Limb (tissue), 2 donors: ENCODE measurements around the gene FSHR.
A peak's percentile ranks its signal among the peaks of the same experiment; 100 is the strongest.

Experiments used
- DNase-seq, 2 donors: peaks; one replicate each; pipeline ENCODE4 v3.0.0-alpha.2; 2016; ENCODE audit errors: extremely low spot score in 2 of 2

FSHR gene

DNA sequence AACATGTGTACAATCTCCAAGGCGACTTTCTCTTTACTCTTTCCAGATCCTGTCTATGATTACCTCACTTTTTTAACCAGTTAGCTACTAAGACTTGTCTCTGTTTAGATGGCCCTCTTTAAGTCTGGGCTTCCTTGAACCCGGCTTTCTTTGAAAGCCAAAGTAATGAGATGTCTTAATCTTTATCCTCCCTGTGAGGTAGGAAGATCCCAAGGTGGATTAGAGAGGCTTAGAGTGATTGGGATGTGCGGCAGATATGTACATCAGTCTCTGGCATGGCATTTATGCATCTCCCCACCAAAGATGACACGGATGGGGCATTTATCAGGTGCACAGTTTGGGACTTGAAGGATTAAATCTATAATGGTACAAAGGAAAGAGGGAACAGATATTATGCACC is 186.3 kb downstream of the FSHR start:
- DNase-seq: no peak

DNA sequence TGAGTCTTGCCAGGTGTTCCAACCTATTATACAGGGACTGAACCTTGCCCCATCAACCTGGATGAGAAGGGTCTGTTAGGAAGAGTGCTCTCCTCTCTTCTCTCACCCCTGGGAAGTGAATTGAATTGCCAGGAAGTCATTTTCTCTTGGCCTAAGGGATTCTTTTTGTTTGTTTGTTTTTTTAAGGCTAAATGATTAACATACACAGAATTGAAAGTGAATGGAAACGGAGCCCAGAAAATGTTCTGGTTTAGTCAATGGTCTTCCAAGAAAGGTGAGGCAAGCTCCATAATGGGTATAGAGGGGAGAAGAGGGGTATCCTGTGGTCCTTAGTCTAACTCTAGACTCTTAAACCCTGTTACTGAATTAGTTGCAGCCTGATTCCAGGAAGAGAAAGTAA is 189.1 kb downstream of the FSHR start:
- no peak for DNase-seq

DNA sequence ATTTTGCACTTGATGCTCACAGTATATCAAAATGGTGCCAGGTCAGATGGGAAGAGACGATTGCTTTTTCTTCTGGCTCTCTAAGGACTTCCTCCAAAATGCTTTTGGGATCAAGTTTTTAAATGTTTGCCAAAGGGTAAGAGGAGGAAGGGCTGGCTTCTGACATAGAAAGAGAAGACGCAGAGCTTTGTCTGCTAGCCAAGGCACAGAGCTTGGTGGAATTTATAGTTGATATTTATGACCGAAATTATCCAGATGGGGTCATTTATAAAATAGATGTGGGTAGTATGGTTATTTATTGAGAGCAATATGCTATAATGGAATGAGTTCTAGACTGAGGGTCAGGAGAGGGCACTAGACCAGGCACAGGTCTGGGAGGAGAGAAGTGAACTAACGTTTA is 193.3 kb downstream of the FSHR start:
- DNase-seq: no peak

DNA sequence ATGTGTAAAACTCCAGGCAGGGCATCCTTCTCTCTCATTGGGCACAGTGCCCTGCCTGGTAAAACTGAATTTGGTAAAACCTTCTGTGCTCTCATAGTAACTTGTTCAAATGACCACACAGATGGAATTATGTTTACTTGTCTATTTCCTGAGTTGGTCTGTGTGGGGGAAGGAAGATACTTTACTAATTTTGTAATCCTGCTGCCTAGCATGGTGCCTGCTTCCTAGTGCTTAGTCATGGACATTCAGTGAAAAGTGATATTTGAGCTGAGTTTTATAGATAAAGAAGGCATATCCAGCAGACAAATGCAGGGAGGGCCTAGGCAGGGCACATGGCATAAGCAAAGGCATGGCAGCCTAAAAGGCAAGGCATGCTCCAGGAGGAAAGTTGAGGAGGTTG is 199.4 kb downstream of the FSHR start:
- no peak for DNase-seq

DNA sequence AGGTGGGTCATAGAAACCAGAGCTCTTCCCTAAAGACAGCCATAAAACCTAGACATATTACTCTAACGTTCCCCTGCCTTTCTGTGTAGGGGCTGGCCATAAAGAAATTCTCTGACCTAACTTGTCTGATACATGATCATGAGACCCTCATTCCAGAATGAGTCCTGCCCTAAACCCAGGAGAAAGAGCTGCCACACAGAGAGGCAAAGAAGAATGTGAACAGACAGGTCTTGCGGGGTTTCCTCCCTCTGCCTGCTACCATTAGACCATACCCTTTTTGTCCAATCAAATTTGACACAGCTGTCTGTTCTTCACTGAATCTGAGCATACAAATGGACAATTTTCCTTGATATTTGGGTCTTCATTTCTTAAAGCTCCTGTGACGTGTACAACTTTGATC is 200.0 kb downstream of the FSHR start:
- DNase-seq: no peak

DNA sequence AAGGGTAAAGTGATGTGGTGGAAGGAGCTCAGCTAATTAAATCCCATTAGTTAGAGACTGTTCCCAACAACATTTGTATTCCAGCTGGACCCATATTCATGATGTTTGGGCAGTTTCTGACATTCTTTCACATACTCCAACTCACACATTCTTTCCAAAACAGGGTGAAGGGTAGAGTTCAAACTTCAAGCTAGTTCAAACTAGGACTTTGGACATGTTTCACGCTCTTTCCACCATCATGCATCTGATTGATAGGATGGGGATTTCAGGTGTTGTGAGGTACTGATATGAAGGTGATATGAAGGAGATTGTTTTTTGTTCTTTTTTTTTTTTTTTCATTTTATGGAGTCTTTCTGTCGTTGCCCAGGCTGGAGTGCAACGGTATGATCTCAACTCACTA is 201.7 kb downstream of the FSHR start:
- no peak for DNase-seq

DNA sequence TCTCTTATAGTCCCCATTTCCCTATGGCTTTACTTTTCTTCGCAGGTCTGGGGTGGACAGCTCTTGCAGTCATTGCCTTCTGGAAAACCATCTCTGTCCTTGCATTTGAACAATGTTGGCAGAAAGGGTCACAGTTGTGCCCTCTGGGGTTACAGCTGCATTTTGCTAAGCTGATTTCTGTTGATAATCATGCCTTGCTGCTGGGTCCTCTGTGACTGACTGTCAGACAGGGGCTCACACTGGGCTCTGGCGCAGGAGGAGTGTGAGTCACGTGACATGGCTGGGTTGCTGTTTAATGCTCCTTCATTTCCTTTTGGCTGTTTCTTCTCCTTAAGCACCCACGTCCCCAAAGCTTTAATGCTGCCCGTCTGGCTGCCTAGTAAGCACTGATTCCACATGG is 202.2 kb downstream of the FSHR start:
- DNase-seq: no peak

DNA sequence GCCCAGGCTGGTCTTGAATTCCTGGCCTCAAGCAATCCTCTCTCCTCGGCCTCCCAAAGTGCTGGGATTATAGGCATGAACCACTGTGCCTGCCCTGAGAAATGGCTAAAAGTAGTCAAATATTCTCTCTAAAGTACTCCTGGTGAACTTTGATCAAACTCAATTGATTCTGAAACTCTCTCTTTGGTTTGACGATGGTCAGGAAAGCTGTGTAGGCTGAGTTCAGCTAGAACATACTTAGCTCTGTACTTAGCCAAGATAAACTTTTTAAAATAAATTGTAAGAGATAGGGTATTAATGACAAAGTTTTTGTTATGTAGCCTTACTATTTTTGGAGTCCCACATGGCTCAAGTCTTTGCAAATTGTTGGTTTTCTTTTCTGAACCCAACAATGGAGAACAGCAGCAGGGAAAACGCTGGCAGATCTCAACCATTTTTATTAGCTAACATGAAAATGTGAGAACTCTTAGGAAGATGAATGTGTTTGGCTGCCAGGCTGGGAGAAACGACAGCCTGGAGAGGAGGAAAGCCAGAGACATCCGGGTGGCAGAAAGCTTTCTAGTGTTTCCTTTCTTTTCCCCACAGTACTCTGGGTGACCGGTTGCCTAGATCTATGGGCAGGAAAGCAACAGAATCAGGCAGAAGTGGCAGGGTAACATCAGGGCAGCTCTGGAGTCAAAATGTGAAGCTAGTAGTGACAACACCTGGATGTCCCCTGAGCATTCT is 205.8 kb downstream of the FSHR start:
- DNase-seq: no peak

DNA sequence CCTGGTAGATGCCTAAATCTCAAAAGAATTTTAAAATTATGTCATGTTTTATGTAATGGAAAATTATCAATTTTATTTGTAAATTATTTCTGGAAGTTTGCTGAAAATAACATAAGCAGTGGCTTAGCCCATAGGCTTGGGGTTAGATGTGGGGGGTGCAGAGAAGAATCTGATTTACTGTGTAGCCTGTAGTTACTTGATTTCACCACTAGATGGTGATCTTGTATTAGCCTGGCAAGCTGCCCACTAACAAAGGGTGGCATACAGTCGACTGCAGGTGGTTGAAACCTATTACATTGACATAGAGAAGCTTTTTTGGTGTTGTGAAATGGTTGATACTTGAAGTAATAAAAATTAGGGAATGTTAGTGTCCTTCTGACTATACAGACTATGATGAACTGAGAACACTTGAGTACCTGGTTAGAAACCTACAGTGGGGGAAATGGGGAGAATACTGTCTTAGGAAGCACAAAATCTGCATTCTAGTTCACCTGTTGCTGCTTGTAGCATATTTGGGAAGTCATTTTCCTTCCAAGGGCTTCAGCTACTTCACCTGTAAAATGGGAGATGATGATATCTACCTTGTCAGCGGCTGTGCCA is 207.8 kb downstream of the FSHR start:
- peak; percentile 40 to 80 for DNase-seq

DNA sequence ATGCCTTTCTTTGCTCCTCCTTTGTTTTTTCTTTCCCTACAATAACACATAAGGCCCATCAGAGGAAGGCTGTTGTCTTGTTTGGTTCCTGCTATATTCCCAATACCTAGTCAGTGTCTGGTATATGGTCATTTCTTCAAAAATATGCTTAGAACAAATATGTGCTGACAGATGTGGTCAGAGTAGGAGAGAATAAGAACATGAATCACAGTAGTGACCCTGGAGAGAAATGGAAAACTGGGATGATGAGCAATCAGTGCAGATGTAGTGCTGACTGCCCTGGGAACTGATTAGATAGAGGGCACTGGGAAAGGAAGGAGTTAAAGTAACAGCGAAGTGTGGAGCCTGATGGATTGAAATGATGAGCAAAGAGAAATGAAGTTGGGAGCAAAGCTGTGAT is 209.4 kb downstream of the FSHR start:
- no peak for DNase-seq

DNA sequence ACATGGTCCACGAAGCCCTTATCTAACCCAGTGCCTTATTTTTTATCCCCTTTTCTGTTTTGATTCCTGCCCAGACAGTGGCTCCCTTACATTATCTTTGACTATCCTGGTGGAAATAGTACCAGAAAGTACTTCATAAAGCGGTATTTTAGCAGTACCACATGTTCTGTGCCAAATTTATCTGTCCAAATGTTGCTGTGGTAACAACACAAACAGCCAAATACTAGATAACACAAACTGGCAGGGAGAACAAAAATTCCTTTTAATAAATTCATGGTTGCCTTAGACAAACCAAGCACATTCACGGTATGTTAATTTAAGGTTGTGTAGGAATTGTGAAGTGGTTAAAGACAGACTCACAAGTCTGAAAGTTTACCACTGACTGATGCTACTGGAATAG is 210.9 kb downstream of the FSHR start:
- no peak for DNase-seq

DNA sequence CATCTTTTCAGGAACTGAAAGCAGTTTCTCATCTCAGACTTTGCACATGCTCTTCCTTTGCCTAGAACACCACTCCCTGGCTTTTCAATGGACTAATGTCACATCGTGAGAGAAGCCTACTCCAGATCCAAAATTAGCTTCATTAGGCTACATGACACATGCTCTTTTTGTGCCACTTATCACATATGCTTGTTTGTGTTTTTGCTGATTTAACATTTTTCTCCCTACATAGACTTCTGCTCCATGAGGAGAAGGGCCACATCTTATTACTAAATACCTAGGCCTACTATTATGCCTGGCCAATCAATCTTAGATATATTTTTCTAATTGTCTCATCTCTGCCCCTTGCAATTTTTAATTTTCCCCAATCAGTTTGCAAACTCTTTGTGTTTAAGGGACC is 212.4 kb downstream of the FSHR start:
- DNase-seq: no peak

DNA sequence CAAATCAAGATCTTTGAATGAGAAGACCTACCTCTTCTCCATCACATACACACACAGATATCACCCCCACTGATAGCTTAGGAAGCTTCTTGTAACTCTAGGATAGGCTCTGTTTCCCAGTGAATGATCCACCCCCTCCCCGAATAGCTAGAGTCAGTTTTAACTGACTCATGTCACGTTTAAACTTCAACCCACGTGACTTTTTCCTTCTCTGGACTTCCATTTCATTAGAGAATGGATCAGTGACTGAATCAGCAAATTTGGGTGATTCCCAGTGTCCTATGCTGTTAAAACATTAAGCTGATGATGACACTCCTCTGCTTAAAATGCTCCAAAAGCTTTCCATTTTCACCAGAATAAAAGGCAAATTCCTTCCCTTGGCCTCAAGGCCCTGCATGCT is 212.9 kb downstream of the FSHR start:
- no peak for DNase-seq

DNA sequence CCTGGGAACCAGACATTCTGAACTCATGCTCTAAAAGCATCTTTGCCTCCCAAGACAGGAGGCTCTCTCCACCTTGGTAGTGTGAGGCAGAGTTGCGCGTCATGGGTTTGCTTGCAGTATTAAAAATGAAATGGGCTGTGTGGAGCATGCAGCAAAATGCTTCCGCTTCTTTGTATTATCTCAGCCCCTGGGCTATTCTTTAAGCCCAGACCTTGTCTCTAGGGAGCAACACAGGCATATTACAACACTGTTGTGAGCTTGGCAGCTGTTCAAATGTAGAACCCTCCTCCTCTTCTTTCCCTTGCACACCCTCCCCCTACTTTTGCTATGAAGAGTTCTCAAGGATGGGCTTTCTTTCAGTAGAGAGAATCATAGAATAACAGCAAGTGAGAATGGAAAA is 213.7 kb downstream of the FSHR start:
- DNase-seq: peak in 1 of 2 donors; percentile 45

DNA sequence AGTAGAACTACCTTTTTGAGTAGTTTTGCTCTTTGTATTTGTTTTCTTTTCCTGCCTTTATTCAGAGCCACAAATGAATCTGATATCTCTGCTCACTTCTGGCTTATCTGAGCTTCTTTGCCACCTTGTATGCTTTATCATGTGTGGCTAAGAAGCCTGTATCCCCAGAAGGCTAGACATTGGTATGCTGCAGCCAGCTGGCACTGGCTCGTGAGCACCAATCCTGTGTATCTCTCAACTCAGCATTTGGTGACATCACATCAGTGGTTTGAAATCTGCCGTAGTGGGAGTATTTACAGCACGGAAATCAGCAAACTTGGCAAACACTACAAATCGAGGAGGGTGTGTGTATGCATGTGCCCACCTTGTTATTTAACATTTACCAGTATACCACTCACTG is 215.1 kb downstream of the FSHR start:
- no peak for DNase-seq

DNA sequence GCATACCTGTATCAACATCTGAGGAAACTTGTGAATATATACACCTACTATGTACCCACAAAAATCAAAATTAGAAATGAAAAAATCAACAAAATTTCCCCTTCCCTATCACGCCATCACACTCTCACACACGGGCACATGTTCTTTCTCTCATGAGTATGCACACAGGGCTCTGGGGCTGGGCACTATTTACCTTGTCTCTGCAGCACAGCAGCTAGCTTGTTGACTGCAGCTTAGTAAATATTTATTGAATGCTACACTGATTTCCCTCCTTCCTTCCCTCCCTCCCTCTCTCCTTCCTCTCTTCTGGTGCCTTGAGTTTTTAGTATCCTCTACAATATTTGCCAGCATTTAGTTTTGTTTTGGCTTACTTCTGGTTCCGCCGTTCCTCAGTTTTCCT is 216.1 kb downstream of the FSHR start:
- no peak for DNase-seq

DNA sequence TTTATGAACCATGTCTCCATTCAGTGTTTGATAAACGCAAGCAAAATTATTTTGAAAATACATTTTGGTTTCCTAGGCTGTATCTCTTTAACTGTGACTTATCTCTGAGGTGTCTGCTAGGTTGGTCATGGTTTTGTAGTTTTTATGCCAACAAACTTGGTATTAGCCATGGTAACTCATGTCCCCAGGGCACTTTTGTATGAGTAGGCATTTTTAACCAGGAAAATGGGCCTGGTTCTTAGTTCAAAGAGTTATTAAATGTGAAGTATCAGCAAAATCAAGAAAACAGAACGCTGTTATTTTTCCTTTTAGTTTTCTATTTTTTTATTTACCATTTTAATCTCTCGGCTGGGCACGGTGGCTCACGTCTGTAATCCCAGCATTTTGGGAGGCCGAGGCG is 219.5 kb downstream of the FSHR start:
- no peak for DNase-seq

DNA sequence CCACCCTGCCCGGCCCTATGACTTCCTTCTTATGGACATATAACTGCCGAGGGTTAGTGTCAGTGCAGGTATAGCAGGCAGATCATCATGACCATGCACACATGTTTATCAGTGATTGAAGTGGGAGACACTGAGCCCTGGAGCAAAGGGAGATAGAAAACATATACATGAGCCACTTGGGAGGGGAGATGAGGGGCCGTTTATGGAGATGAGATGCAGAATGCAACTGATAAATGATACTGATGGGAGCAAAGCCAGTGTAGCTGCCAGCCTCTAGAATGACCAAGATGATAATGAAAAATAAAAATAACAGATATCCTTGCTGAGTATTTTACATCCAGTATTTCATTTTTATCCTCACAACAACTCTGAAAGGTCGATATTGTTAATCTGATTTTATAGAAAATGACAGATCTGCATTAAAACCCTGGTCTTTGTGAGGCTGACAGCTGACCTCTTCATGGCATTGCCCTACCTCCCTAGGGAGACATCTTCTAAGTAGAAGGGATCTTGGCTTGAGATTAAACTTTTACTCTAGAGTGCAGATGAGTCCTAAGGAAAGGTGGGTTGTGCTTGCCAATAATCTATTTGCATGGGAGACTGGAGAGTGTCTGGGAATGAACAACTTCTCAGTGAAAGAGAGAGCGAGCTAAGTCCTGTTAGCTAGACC is 220.4 kb downstream of the FSHR start:
- no peak for DNase-seq

DNA sequence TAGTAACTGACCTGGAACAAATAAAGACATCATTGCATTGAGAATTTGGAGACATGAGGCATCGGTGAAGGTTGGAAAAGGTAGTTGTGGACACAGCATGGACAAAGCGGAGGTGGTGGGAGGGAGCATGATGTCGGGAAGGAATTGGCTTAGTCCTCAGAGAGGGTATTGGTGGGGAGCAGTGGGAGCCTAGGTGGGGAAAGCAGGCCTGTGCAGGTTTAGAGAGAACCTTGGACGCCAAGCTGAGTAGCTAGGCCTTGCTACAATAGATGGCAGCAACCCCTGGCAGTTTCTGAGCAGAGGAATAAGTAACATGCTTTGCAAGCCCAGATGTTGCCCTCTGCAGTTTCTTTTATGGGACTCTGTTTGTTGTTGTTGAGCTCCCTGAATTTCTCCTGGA is 221.6 kb downstream of the FSHR start:
- no peak for DNase-seq

DNA sequence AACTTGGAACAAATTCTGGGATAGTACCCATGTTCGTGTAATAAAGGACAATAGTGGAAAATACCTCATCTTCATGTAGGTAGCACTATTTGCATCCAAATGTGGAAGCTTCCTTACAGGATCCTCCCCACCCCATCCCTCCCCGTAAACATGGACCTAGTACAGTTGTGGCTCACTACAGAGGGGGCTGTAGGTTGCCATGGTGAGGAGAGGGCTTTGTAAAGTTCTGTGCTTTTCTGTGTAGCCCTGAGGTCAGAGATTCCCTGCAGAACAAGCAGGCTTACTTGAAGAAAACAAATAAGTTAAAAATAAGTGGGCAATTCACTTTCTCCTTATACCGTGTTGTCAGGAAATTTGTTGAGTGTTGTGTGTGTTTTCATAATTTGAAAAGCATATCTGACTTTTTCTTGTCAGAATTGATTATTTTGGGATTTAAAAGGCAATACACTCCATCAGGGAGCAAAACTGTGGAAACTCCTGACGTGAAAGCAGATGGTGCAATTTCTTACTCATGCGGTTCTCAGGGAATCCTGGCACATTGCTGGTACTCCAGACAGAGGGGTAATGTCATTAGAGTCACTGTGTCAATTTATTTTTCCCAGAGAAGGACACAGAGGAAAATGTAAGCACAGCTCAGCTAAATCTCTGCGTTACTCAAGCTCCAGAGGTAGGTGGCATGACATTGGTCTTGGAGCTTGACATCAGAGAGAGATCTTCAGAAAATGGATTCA is 224.6 kb downstream of the FSHR start:
- no peak for DNase-seq

DNA sequence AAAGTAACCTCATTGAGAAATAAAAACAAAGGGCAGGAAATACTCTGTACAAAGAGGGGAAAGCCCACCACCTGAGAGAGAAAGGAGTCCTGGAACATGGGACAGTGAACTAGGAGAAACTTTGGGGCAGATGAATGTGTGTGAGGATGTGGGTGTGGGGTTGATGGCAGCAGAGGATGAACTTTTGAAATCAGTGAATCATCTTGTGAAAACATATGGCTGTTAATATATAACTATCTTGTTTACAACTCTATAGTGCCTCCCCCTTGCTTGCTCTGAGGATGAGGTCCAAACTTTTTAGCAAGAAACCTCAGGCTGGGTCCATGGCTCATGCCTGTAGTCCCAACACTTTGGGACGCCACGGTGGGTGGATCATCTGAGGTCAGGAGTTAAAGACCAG is 227.0 kb downstream of the FSHR start:
- DNase-seq: no peak

DNA sequence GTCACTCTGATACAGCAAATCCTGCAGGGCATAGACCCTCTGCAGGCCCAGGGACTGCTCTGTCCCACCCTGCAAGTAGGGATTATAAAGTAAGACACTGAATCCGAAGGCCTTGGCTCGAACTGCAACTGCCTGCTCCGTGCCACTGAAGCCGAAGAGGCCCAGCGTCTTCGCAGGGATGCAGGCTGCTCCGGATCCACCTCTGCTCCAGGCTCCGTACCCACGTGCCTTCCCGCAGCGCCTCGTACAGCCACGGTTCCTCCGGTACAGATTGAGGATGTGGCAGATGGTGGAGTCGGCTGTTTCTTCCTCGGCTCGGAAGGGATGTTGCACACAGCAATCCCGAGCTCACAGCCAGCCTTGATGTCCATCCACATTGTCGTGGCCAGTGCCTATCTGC is 238.4 kb downstream of the FSHR start:
- DNase-seq: no peak
